Measurements from ENCODE around the gene CHID1.
A peak's percentile ranks its signal among the peaks of the same experiment; 100 is the strongest.

CHID1 gene

DNA sequence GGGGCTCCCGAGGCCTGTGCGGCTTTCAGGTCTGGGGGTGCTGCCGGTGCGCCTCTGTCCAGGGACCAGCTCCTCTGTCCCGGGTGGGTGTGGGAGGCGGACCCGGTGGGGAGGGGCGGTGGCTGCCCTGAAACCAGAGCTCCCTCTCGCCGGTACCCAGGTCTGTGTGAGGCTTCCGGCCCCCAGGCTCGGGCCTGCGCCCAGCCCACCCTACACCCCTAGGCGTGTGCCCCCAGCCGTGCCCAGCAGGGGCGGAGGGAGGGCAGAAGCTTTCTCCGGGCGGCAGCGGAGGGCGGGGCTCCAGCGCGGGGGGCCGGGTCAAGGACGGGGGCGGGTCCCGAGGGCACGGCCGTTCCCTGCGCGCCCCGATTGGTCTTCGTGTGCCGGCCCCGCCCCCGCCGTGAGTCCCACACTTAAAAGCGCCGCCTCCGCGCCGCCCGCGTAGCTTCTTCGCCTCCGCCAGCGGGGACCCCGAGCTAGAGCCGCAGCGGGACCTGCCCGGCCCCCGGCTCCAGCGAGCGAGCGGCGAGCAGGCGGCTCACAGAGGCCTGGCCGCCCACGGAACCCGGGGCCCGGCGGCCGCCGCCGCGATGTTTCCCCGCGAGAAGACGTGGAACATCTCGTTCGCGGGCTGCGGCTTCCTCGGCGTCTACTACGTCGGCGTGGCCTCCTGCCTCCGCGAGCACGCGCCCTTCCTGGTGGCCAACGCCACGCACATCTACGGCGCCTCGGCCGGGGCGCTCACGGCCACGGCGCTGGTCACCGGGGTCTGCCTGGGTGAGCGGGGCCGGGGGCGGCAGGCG, 91.3 kb downstream of the CHID1 start:
- DNase-seq: peak; percentile 81

DNA sequence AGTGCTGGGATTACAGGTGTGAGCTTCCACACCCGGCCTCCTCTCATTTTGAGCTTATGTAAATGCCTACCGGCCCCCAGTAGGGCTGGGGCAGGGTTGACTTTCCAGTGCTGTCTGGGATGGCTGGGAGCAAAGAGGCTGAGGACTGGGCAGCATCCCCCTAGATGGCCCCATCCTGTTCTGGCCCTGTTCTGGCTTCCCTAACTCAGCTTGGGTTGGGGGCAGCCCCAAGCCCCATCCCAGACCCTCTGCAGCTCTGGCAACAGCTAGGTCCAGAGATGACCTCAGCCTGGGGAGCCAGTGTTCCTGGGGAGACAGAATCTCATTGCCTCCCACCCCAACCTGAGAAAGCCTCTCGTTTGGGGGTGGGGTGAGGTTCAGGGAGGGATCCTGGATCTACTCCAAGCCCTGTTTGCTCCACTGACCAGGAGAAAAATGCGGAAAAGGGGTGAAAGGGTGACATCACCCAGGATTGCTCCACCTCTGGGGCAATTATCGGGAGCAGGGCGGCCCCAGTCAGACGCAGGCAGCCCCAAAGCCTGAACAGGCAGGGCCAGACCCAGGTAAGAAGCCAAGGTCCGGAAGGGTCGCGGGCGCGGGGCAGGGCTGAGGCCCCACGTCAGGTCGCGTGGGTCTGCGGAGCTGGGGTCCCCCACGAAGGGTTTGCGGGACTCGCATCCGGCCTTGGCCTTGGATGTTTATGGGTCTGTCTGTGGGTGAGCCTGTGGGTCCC, 92.0 kb downstream of the CHID1 start, which contains the start of gene PNPLA2:
TSS of gene PNPLA2 (plus strand) at position 519 of the 733 bp plus-strand sequence. CDS start 805 bp downstream, outside the sequence.
- DNase-seq: peak; percentile 69

Data from retina (tissue), 1 donor.